MM.1S (cell line): Measurements from ENCODE around the gene EFNA5.

Experiments used
- DNase-seq: peaks from one replicate; pipeline ENCODE4 v3.0.0-alpha.2; 2015
- H2AFZ ChIP-seq: fragments of 300-600 bp; sonication (generic); 2 replicates; pipeline ENCODE4 v1.6.0; 2016; ENCODE audit warnings: antibody characterized with exemption, low read length
- H3F3A ChIP-seq: fragments of 300-600 bp; sonication (generic); 2 replicates; pipeline ENCODE4 v1.6.1; 2016; ENCODE audit warnings: mild to moderate bottlenecking, antibody characterized with exemption, low read length, moderate library complexity, mixed read lengths; ENCODE audit not compliant: insufficient read depth
- H3K27ac ChIP-seq: fragments of 300-600 bp; sonication (generic); 2 replicates; pipeline ENCODE4 v1.5.1; 2016; ENCODE audit warnings: mild to moderate bottlenecking, low read length
- H3K27me3 ChIP-seq: fragments of 300-600 bp; sonication (generic); replicated peaks from 2 replicates; pipeline ENCODE4 v1.6.0; 2016; ENCODE audit warnings: low read length; ENCODE audit not compliant: insufficient read depth
- H3K36me3 ChIP-seq: fragments of 300-600 bp; sonication (generic); replicated peaks from 2 replicates; pipeline ENCODE4 v1.6.1; 2016; ENCODE audit warnings: mild to moderate bottlenecking, low read length, mixed read lengths; ENCODE audit not compliant: insufficient read depth
- H3K4me1 ChIP-seq: fragments of 300-600 bp; sonication (generic); 2 replicates; pipeline ENCODE4 v1.6.1; 2016; ENCODE audit warnings: low read length, mixed read lengths
- H3K4me2 ChIP-seq: fragments of 300-600 bp; sonication (generic); 2 replicates; pipeline ENCODE4 v1.6.0; 2016; ENCODE audit warnings: low read depth, low read length
- H3K4me3 ChIP-seq: fragments of 300-600 bp; sonication (generic); 2 replicates; pipeline ENCODE4 v1.5.1; 2016; ENCODE audit warnings: low read length, mixed read lengths
- H3K79me2 ChIP-seq: fragments of 300-600 bp; sonication (generic); 2 replicates; pipeline ENCODE4 v1.6.1; 2016; ENCODE audit warnings: mixed run types, low read length, mixed read lengths
- H3K9ac ChIP-seq: fragments of 300-600 bp; sonication (generic); 2 replicates; pipeline ENCODE4 v1.6.1; 2016; ENCODE audit warnings: low read length, mixed read lengths
- H3K9me2 ChIP-seq: fragments of 300-600 bp; sonication (generic); replicated peaks from 2 replicates; pipeline ENCODE4 v1.6.1; 2016; ENCODE audit warnings: mild to moderate bottlenecking, low read length, mixed read lengths; ENCODE audit not compliant: insufficient read depth
- H3K9me3 ChIP-seq: fragments of 300-600 bp; sonication (generic); replicated peaks from 2 replicates; pipeline ENCODE4 v1.6.1; 2016; ENCODE audit warnings: mild to moderate bottlenecking, low read length, mixed read lengths; ENCODE audit not compliant: insufficient read depth
- H4K20me1 ChIP-seq: fragments of 300-600 bp; sonication (generic); 2 replicates; pipeline ENCODE4 v1.6.1; 2016; ENCODE audit warnings: mild to moderate bottlenecking, low read length, moderate library complexity, mixed read lengths; ENCODE audit not compliant: insufficient read depth
- EZH2 ChIP-seq: fragments of 300-600 bp; sonication (generic); optimal IDR thresholded peaks from 2 replicates; pipeline ENCODE3; 2017; ENCODE audit warnings: low read depth, mild to moderate bottlenecking, antibody characterized with exemption, low read length, mixed read lengths
- EZH2phosphoT487 ChIP-seq: fragments of 300-600 bp; sonication (generic); IDR thresholded peaks from 2 replicates; pipeline ENCODE4 v1.6.1; 2018; ENCODE audit warnings: antibody characterized with exemption, low read length
- TF ChIP-seq, protein P1 (sequence below): fragments of 300-600 bp; sonication (generic); IDR thresholded peaks from 2 replicates; pipeline ENCODE4 v1.5.1; 2016; ENCODE audit warnings: antibody characterized with exemption, low read length, mixed read lengths

EFNA5 gene

DNA sequence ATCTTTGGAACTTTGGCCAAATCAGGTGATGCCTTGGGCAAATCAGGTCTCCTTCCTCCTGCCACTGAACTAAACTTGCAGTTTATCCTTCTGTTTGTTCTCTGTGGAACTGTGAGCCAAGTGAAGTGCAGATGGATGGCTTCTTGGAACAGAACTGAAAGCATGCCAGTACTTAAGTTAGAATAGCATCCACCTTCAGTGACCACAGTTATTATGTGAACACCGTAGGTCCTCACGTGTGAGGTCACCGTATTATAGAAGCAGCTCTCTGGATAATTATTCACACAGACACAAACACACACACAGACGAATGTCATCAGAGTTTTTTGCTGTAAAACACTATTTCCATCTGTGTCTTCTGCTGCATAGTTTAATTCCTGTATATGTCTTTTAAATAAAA is 162.6 kb downstream of the EFNA5 start:
- no peaks in the 10 kb centered on the region for H4K20me1 ChIP-seq
- H3K27me3 ChIP-seq, result no peaks in the 10 kb centered on the region
- no peak for DNase-seq
- no peak overlapping the region for H3K4me3 ChIP-seq
- H2AFZ ChIP-seq, result no peak overlapping the region
- peaks cover 8% of the 10 kb centered on the region; the same call in 1 of the 2 replicates for H3K4me1 ChIP-seq
- no peaks in the 10 kb centered on the region for H3K9me3 ChIP-seq
- H3F3A ChIP-seq, result no peaks in the 10 kb centered on the region; the same call in 1 of the 2 replicates
- no peak for TF ChIP-seq EZH2phosphoT487
- TF ChIP-seq EZH2, result no peak
- TF ChIP-seq, protein P1, sequence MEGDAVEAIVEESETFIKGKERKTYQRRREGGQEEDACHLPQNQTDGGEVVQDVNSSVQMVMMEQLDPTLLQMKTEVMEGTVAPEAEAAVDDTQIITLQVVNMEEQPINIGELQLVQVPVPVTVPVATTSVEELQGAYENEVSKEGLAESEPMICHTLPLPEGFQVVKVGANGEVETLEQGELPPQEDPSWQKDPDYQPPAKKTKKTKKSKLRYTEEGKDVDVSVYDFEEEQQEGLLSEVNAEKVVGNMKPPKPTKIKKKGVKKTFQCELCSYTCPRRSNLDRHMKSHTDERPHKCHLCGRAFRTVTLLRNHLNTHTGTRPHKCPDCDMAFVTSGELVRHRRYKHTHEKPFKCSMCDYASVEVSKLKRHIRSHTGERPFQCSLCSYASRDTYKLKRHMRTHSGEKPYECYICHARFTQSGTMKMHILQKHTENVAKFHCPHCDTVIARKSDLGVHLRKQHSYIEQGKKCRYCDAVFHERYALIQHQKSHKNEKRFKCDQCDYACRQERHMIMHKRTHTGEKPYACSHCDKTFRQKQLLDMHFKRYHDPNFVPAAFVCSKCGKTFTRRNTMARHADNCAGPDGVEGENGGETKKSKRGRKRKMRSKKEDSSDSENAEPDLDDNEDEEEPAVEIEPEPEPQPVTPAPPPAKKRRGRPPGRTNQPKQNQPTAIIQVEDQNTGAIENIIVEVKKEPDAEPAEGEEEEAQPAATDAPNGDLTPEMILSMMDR, result no peak
- no peaks in the 10 kb centered on the region for H3K79me2 ChIP-seq
- no peak overlapping the region for H3K27ac ChIP-seq
- H3K9me2 ChIP-seq, result no peaks in the 10 kb centered on the region
- H3K36me3 ChIP-seq, result no peaks in the 10 kb centered on the region
- H3K4me2 ChIP-seq, result no peak overlapping the region
- no peak overlapping the region for H3K9ac ChIP-seq

DNA sequence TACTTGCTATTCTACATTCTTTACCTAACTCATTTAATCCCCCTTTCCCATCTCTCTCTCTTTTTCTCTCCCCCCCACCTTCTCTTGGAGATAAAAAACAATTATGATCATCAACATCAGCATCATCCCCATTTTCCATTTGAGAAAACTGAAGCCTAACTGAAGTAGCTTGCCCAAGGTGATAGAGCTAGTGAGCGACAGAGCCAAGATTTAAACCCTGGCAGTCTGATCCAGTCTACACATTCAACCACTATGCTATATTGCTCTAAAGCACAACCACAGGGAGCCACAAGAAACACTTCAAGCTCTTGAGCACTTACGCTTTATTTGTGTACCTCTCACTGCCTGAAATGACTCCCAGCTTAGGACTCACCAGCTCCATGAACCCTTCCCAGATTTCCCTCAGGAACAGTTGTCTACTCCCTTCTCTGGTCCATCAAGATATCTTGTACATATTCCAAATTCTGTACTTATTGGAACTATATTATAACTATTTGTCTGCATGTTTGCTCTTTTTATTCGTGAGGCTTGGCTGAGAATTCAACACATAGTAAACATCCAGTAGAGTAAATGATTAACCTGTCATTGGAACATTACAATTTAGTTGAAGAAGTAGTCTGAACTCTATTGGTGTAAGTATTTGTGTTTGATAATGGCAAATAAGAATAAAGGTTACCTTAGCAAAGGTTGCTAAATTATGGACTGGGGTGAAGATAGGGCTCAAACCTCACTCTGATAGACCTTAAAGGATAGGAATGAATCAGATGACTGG is 164.8 kb downstream of the EFNA5 start:
- Histone ChIP-seq H3K4me2 (no peak overlapping the region), H3K9me3 (no peaks in the 10 kb centered on the region), H3K9ac (no peak overlapping the region), H3K36me3 (no peaks in the 10 kb centered on the region), H3K27ac (no peak overlapping the region), H3K9me2 (no peaks in the 10 kb centered on the region), H4K20me1 (no peaks in the 10 kb centered on the region), H3F3A (no peaks in the 10 kb centered on the region), H3K27me3 (no peaks in the 10 kb centered on the region), H3K4me3 (no peak overlapping the region), H3K4me1 (no peaks in the 10 kb centered on the region), H3K79me2 (no peaks in the 10 kb centered on the region), H2AFZ (no peak overlapping the region)
- TF ChIP-seq EZH2phosphoT487, result no peak
- TF ChIP-seq, protein P1, result no peak
- no peak for TF ChIP-seq EZH2
- DNase-seq, result no peak

GRCh38 chr5:107504424-107504823 is 166.3 kb downstream of the EFNA5 start:
- no peak overlapping the region for H3K9ac ChIP-seq
- H3K4me2 ChIP-seq, result no peak overlapping the region
- H4K20me1 ChIP-seq, result no peaks in the 10 kb centered on the region
- no peaks in the 10 kb centered on the region for H3K36me3 ChIP-seq
- H3K79me2 ChIP-seq, result no peaks in the 10 kb centered on the region
- no peaks in the 10 kb centered on the region for H3K9me3 ChIP-seq
- no peaks in the 10 kb centered on the region for H3F3A ChIP-seq
- no peak overlapping the region for H3K4me3 ChIP-seq
- no peak for TF ChIP-seq EZH2phosphoT487
- TF ChIP-seq, protein P1, result no peak
- TF ChIP-seq EZH2, result no peak
- H2AFZ ChIP-seq, result no peak overlapping the region
- H3K27ac ChIP-seq, result no peak overlapping the region
- no peaks in the 10 kb centered on the region for H3K9me2 ChIP-seq
- no peaks in the 10 kb centered on the region for H3K27me3 ChIP-seq
- no peaks in the 10 kb centered on the region for H3K4me1 ChIP-seq
- no peak for DNase-seq
